GM21825 (cell line): Measurements from ENCODE around the gene LENG1.

ENCODE experiments used
- ATAC-seq: cut with Tn5 transposase; IDR thresholded peaks from one replicate; pipeline ENCODE4 v1.9.1; 2021; ENCODE audit warnings: mild to moderate bottlenecking, moderate library complexity; ENCODE audit not compliant: unreplicated experiment

LENG1 gene

DNA sequence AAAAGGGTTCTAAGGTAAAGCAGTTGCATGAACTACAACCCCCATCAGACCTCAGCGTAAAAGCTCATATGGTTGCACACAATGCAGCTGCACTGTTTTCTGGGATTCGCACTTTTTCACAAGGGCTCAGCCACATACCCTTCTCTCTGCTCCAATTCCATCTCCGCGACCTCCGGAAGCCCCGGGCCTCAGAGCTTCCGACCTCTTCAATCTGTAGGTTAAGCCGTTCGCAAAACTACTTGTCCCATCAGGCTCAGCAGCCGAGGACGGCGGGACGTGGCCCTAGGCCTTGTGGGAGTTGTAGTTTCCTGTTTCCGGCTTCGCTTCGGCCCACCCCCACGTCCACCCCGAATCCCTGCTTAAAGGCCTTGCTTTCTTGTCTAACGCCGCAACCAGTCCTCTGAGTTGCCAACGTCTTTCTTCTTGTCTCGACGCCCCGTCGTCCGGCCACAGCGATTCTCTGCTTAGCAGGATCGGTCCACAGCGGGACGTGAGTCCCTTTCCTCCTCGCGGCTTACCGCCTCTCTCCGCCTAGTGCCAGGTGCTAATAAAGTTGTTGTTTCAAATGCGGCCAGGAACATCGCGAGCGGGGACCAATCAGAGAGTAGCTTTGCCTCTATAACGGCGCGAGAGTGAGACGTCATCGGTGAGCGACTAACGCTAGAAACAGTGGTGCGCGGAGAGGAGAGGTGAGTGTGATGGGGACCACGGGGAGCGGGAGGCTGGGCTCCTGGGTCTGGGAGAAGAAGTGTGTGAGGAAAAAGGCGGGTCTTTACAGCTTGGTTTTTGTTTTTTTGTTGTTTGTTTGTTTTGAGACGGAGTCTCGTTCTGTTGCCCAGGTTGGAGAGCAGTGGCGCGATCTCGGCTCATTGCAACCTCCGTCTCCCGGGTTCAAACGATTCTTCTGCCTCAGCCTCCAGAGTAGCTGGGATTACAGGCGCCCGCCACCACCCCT lies 44.1 kb downstream of the LENG1 start, which contains the start of the genes PRPF31 and TFPT:
Gene PRPF31 (plus strand): TSS at position 646 of the 955 bp plus-strand sequence. CDS start 2,525 bp downstream, outside the sequence.
Gene TFPT (minus strand): TSS at position 549 of the 955 bp plus-strand sequence. CDS start 388 bp downstream, at position 161.
- peak; percentile 62 for ATAC-seq

DNA sequence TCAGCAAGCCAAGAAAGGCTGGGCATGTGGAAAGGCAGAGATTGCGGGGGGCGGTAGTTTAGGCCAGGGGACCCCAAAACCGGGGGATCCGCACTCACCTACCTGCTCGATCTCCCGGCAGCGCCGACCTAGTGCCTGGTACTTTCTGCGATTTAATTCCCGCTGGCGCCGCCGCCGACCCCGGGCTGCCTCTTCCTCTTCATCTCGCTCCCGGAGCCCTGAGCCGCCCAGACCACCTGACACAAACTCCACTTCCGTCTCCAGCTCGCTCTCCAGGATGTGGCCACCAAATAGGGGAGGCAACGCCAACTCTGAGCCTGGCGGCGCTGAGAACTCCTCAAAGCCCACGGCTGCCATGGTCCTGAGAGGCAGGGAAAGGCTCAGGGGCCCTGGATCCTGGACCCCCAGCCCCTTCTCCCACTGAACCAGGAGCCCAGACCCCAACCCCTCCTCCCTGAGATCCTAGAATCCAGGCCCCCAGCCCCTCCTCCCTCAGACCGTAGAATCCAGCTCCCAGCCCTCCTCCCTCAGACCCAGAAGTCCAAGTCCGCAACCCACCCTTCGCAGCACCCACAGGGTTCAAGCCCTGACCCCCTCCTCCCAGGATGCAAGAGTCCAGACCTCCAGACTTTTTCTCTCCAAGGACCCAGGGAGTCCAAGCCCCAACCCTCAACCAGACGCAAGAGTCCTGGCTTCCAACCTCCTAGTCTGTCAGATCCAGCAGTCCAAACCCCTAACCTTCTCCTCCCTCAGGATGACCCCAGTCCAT lies 45.0 kb downstream of the LENG1 start:
- peak; percentile 9 for ATAC-seq

DNA sequence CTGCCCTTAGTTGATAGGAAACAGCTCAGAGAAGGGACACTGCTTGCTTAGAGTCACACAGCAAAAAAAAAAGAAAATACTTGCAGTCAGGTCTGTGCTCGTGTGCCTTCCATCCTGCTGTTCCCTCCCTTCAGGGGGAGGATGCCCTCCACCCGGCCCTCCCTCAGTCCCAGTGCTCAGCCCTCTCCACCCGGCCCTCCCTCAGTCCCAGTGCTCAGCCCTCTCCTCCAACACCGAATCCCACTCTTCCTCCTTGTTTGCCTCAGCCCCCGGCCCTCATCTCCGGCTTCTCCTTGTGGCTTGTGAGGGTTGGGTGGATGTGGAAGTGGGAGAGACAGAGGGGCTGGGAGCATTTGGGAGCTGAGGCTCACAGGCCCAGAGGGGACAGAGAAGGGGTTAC lies 49.9 kb downstream of the LENG1 start:
- no peak for ATAC-seq

DNA sequence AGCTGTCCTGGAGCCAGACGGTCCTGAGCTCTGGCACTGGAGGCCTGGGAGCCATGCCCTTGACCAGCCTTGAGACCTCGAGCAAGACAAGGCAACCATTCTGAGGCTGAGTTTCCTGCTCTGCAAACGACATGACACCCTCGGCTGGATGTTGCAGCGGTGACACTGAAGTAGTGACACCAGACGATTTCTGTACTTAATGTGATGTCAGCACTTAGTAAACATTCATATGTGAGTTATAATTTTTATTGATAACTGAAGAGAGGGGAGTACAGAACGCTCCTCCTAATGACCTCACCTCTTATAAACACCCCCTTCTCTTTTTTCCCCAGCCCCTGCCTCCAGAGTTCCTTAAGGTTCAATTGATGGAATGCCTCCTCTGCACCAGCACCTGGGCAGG lies 51.0 kb downstream of the LENG1 start:
- no peak for ATAC-seq

DNA sequence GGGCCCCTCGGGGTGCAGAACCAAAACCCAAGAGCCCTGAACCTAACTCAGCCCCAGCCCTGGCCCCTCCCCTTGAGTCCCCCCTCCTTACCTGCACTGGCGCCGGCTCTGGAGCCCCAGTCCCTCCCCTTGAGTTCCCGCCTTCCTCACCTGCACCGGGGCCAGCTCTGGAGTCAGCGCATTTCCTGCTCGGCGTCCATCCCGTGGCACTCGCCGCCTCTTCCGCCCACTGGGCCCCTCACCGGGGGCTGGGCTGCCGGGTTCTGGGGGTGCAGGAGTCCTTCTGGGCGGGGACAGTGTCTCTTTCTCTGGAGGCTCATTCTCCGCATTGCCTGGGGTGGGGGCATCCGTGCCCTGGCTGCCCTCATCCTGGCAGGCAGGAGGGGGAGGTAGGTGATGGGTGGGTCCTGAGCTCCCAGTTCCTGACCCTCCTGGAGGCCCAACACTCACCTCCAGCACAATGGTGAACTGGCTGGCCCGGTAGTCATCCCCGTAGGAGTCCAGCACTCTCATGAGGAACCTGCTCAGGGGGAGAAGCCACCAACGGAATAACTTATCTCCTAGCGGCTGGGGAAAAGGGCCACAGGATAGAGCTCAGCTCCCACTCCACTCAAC lies 51.5 kb downstream of the LENG1 start:
- ATAC-seq: no peak

DNA sequence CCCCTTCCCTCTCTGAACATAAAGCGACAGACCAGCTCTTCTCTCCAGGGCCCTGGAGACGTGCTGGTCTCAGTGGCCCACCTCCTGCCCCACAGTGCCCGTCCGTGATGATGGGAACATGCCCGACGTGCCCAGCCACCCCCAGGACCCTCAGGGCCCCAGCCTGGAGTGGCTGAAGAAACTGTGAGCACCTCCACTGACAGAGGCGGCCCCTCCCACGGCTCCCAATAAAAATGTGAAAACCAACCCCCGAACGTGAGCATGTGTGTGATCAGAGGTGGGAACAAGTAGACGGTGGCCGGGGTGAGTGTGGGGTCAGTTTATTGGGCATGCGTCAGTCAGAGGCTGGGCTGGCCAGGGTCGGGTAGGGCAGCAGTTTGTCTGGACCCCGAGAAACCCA lies 52.8 kb downstream of the LENG1 start:
- no peak for ATAC-seq

DNA sequence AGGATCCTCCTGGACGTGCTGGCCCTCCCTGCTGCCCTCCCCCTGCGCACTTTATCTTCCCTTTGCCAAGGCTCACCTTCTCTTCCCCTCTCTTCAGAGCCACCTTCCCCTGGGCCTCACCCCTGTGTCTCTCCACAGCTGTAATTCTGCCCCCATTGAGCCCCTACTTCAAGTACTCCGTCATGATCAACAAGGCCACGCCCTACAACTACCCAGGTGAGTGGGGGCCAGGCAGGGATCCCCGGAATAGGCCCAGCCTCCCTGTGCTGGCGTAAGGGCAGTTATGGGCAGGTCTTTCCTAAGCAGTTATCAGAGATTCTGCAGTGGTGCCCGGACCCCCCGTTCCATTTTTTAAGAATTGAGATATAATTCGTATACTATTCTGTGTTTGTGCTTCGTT lies 53.7 kb downstream of the LENG1 start:
- ATAC-seq: no peak
